HG03139 (cell line): ENCODE measurements around the gene NFIA.

Experiments
- ATAC-seq: cut with Tn5 transposase; IDR thresholded peaks from one replicate; pipeline ENCODE4 v1.9.1; 2021; ENCODE audit not compliant: unreplicated experiment

Gene NFIA

DNA sequence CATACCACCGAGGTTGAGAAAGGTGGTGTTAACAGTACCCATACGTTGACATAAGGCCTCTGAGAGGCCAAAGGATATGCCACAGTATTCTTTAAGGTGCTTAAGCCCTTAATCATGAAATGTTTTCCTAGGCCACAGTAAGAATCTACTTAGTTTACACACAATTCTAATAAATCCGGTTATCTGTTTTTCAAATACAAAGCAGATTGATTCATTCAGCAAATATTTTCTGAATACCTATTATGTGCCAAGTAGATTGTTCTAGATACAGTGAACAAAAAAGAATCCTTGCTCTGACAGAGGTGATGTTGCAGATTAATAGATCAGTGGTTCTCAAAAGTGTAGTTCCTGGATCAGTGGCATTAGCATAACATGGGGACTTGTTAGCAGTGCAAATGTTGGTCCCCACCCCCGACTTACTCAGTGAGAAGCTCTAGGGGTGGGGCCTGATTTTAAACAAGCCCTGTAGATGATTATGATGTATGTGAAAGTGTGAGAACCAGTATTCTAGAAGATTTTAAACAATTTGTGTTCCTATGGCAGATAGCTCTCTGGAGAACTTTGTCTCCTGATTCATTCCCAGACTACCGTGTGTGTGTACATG is 61.6 kb downstream of the NFIA start:
- ATAC-seq = no peak

DNA sequence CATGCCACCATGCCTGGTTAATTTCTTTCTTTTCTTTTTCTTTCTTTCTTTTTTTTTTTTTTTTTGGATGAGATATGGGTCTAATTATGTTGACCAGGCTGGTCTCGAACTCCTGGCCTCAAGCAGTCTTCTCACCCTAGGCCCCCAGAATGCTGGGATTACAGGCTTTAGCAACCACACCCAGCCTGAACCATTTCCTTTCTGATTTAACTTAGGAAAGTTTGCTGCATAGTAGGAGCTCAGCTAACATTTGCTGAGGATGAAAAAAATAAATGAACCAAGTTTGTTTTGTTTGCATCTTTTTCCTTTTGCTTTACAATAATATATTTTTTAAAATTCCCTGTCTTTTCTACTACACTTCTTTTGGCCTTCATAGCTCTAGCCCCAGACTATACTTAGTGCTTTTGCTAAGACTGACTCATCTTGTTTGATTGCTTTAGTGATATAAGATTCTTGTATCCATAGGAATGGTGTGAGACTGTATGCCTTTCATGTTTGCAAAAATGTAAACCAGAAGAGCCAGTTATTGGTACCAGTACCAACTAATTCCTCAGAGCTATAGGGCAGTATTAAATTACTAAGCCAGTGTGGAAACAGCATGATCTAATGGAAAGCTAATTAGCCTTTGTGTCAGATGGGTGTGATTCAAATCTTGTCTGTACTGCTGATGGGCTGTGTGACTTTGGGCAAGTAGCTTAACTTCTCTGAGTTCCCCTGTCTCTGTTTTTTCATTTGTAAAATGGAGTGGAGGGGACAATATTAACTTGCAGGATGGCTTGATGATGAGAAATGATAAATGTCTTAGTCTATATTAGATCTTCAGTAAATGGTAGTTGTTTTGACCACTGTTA is 66.9 kb downstream of the NFIA start:
- ATAC-seq = no peak

DNA sequence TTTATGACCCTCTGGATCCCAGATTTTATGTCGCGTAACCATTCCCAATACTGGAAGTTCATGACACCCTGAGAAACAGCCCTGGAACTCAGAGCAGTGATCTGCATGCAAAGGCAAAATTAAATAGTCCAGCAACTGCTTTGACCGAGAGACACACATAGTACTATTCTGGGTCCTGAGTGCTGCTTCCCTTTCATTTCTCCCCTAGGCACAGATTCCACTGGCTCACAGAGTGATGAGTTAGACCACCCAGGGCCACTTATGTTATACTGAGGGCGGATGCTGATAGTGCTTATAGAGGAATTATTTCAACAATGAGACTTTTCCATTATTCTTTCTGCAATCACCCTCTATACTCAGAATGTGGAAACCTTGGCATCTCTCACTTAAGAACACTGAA is 69.2 kb downstream of the NFIA start:
- ATAC-seq = no peak

DNA sequence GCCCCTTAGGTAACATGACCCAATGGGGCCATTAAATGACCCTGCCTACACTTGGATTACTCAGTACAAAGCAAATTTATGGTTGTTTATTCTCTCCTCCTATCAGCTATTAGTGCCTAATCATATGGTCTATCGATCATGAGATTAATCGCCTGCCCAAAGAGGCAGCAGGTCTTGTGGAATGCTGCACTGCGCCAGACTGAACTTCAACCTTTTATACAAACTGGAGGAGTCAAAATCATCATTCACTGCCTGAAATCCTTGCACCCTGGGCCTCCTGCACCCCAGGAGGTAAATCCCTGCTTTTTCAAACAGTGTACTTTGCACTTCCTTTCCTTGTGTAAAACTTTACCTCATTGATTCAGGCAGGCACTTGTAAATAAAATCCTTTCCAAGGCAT is 69.7 kb downstream of the NFIA start:
- no peak for ATAC-seq

DNA sequence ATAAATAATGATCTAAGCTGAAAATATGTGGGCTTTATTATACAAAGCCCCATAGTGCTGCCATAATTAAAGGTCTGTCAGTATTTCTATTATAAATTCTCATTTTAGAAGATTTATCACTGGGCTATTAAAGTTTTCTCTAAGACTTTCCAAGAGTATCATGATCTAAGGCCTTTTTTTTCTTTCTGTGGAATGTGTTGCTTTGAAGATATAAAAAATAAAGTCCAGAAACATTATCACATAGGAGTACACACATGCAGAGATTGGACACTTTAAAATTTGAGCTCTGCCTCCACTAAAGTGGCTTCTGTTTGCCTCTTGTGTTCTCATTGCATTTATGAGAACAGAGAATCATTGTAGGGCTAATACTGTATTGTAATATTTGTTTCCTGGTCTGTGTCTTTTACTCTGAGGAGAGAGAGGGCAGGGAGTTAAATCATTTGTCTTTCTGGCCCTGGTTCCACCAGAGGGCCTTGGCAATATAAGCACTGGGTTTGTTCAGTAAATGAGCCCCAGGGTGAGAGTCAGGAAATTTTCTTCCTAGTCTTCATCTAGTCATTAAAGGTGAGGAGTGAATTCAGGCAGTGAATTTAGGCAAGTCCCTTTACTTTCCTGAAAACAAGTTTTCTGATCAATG is 70.2 kb downstream of the NFIA start:
- ATAC-seq = no peak

DNA sequence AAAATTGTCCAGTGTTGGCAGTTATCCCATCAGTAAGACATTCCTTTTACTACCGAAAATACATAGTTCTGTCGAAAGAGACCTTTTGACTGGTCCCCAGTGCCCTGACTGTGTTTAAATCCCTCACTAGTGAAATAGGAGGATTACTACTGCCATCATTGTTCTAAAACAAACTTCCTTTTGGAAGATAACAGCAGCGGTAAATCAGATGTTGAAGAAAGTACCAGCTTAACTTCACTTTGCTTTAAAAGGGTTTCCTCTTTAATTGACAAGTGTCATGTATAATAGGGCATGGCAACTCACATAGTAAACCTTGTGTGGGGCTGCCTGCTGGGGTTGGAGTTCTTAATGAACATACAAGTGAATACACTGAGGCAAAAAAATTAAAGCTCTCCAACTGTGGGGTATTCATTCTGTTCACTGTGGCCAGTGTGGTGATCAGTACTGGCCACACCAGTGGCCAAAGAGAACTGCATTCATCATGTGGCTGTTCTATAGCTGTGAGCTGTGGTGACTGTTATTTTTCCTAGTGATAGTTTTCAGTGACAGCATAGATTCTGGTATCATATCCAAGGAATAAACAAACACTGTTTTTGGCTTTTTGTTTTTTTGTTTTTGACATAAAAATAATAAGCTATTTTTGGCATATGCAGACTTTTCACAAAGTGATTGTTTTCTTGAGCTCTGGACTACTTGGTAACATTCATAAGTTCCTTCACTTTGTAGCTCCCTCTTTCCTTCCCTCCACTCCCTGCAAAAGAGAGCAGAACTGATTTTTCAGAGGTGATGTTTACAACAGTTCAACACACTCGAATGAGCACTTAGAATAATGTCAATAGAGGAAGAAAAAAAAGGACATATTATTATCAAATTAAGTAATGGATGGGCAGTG is 74.5 kb downstream of the NFIA start:
- ATAC-seq = no peak

DNA sequence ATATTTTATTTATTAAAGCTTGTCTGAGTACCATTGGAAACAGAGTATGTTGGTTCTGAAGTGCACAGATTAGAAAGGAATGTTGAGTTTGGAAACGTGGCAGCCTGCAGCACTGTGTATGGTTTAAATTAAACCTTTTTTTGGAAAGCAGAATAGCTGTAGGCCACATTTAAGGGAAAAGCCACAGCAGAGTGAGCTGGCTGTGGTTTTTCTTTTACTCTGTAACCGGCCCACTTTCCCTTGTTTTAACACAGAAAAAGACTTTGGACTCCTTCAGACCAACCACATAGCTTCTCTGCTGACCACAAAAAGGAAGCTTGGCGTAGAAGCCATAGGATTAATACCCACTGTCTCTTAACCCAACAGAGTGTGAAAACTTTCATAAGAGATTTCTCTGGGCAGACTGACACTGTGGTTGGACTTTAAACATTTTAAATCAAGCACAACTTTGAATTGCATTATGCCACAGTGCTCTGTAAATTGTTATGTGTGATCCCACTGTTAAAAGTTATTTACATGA is 75.2 kb downstream of the NFIA start:
- ATAC-seq = no peak

DNA sequence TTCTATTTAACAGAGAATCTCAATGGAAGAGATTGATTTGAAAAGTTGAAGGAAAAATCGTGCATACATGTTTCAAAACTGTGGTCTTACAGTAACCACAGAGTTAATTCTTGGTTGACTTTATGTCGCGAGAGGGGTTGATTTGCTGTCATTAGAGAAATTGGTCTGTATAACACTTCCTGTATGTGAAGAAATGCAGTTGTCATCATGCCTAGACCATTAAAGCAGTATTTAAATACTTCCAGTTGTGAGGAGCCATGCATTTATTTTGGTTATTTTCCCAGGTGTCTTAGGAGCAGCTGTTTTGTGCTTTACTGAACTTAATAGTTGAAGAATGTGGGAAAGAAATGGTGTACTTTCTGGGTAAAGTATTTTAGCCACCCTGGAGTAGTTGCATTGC is 76.2 kb downstream of the NFIA start:
- no peak for ATAC-seq

DNA sequence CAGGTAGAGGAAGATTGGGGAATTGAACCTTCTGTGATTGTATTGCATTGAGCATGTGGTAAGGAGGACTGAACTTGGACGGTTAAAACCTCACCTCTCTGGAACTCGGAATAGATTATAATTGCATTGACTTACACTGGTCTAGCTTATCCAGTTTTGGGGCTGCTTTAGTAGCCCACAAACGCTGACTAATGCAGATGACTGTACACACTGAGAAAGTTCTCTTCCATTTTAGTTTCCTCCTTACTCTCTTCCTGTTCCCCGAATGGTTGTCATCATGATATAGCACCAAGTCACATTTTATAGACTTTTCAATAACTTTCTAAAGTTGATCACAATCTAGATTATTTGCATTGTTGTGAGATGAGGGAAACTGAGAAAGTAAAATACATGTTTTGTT is 78.2 kb downstream of the NFIA start:
- no peak for ATAC-seq

DNA sequence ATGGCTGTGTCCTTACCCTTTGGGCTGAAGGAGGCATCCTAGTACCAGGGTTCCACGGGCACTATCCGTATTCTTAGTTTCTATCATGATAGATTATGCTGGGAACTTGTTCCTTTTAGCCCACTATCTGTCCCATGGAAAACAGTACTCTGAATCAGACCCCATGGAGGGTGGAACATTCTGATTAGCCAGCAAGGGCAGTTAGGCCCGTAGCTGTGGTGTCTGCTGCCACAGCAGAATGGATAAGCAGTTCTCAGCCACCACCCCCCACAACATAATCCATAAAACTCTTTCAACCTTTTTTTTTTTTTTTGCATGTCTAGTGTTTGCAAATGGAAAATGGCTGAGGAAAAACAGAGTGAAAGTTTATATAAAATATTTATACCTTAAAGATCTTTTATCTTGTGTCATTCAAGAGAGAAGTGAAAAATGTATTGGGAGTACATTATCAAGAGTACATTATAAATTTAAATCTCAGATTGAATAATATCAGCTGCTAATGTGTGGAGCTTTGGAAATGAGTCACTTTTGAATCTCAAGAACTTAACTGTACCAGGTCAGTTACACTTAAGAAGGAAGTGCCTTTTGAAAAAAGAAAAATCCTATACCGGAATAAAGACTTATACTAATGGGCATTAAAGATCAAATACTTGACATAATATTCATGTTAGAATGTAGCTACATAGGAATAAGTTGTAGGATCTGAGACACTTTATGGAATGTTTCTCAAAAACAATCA is 80.3 kb downstream of the NFIA start:
- no peak for ATAC-seq

DNA sequence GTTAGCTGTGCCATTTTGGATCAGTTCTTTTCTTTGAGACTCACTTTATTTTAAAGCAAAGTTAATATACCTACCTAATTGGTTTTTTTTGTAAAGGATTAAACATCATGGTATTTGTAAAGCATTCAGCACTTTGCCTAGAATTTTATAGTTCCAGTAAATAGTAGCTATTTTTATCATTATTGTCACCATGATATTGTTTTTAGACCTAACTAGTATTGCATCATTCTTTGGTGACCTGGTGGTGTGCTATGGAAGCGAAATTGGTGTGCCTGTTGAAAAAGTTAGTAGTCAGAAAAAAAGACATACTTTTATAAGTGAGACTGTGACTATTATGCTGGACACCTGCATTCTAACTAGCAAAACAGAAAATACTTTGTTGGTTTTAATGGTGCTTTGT is 81.0 kb downstream of the NFIA start:
- ATAC-seq = no peak

DNA sequence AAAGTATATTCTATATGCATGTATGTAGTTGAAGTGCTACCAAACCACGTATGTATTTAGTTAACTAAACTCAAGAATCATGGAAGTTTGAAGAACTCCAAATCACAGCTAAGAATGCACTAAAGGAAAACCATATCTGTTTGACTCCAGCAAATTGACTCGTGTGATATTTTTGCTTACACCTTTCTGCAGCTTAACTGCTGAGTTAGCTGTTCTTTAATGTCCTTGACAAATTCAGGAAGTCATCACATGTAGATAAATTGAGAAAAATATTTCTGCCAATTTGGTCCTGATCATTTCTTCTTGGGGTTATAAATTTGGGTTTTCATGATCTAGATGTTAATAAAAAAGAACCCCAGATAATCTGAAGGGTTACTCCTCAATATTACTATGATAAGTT is 83.0 kb downstream of the NFIA start:
- no peak for ATAC-seq

DNA sequence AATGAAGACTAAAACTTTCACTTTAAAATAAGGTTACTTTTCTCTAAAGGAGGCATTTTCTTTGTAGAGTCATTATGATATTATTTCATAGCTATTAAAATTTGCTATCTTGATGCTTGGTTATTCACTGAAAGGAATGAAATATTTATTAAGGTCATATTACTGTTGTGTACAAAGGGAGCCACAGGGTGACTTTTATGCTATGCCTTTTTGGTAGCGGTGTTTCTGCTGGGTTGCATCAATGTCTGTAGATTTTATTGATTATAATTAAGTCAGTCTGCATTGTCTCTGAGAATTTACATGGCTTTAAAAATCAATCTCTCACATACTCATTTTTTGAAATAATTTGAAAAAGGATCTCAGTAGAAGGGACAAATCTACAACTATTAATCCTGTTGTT is 84.9 kb downstream of the NFIA start:
- no peak for ATAC-seq

DNA sequence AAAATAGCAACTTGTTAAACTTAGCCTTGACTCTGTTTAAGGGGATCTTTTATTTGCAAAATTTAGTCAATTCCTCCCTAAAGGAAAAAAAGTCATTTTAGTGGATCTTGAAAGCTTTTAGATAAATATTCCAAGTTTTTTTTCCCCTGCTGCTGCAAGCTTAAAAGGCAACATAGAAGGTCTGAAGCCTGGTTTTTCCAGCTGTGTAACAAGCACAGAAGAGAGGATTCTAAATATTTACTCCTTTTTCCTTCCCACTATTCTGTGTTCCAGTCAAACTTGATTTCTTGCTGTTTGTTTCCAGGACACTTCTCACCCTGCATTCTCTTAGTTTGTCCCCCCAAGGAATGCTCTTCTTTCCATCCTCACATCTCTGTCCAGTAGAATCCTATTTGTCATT is 86.7 kb downstream of the NFIA start:
- ATAC-seq = no peak

DNA sequence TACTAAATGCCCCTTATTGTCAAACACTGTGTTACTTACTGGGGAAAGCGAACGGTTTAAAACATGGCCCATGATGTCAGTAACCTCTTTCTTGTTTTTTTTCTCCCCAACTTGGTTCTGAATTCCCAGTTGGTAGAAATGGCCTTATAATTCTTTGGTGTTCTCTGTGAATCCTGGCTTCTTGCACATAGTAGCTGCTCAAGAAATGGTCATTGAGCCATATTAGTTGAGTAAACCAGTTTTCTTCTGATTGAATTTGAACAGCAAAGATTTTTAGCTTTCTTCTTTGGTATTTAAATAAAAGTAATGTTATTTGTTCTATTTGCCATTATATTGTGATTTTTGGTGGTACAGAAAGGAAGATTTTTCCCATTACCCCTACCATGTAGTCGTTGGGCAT is 87.3 kb downstream of the NFIA start:
- ATAC-seq = no peak

DNA sequence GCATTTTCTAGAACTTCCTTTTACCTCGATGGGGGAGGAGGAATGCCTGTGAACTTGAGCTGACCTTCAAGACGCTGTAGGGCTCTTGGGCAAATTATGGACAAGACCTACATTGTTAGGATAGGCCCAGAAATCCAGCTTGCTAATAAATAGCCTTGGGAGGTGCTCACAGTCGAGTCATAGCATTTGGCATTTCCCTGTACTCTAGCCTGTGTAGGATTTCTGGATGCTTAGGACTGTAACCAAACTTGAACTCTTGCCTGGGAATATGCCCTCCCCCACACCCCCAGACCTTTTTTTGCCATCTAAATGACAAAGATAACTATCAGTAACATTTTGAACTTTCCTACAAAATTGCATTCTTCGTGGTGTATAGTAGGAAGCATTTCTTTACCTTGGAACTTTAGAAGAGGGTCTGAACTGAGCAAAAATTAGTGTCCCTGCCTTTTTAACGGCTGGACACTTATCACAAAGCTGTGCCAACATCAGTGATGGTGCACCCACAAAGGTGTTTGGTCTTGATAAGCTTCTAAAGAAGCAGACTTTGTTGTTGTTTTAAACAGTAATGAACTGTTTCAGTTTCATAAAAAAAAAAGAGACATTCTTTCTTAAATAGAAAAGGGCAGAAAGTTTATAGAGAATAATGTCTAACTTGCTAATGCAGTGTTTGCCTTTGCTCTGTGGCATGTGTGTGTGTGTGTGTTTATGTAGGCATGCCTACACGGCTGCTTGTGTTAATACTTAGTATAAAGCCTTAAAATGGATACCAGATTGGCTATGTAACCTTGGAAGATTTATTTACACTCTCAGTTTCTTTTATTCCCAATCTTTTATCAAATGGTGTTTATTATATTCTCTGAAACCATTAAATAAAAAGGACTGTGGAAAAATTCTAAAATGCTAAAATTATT is 88.2 kb downstream of the NFIA start:
- no peak for ATAC-seq

DNA sequence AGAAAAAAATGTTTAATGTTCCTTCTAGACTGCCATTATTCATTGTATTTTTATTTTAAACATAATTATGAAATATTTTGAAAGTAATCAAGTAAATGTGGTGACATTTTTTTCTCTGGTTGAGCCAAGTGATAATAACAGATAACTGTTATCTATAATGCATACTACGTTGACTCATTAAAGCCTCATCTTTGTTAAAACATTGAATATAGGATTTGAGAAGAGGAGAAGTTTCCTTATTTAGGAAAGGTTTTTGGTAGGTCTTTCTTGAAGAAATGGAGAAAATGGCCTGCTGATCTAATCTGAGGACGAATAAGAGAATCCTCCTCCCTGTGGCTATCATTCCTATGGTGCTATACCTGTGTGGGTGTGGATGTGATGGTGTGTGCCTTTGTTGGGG is 89.0 kb downstream of the NFIA start:
- ATAC-seq = no peak

DNA sequence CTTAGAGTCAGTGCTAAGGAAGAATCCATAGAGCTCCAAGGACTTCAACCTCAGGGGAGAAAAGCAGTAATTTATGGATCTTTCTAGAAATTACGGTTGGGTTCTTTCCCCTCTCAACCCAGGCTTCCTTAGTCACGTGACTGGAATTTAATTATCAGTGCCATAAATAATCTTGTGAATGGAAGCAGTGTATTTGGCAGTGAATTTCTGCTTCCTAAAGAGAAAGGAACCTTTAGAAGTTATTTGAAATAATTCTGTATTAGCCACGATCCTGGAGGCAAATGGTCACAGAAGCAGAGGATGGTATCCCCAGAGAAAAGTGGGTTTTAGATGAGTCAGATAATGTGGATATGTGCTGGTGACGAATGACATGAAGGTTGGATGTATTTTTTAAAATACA is 89.6 kb downstream of the NFIA start:
- no peak for ATAC-seq

DNA sequence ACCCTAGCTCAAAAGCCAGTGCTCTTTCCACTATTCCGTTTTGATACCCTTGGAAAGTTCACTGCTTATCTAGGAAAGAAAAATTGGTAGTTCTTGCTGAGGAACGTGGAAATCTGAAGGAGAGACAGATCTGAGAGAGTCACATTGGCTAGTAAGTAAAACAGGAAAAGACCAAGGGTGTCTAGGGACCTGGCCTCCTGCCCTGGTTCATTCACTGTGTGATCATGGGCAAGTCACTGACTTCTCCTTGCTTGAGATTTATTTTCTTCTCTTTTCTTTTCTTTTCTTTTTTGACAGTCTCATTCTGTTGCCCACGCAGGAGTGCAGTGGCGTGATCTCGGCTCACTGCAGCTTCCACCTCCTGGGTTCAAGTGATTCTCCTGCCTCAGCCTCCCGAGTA is 90.8 kb downstream of the NFIA start:
- ATAC-seq = no peak
